Activated CD4-positive, CD25-positive, alpha-beta regulatory T cell treated with anti-CD3 and anti-CD28 coated beads, Interleukin-2, amount 50 U/mL, for 24 hours (primary cell): Measurements from ENCODE around the gene POLR2L.

Source experiments
- ATAC-seq, 2 donors: fragments of 150-1000 bp; cut with Tn5 transposase; one replicate each; pipeline ENCODE4 v1.10.0; 2021; ENCODE audit warnings: mild to moderate bottlenecking in 1 of 2, moderate library complexity in 1 of 2

POLR2L gene

DNA sequence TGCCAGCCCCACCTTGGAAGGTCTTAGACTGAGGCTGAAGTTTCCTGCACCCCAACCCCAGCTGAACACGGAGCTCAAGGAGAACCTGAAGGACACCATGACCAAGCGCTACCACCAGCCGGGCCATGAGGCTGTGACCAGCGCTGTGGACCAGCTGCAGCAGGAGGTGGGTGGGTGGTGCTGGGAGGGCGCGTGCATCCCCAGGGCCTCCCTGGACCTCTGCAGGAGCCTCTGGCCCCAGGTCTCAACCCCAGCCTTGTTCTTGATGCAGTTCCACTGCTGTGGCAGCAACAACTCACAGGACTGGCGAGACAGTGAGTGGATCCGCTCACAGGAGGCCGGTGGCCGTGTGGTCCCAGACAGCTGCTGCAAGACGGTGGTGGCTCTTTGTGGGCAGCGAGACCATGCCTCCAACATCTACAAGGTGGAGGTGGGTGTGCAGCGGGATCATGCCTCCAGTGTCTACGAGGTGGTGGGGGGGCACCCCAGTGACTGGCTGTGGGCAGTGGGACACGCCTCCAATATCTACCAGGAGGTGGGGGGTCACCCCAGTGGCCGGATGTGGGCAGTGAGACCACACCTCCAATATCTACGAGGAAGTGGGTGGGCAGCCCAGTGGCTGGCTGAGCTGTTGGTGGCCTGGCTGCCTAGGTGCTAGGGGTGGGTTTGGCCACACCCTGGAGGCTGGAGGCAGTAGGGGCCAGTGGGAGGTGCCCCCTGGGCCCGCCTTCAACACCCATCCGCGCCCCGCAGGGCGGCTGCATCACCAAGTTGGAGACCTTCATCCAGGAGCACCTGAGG is 4.9 kb downstream of the POLR2L start:
- no peak for ATAC-seq

DNA sequence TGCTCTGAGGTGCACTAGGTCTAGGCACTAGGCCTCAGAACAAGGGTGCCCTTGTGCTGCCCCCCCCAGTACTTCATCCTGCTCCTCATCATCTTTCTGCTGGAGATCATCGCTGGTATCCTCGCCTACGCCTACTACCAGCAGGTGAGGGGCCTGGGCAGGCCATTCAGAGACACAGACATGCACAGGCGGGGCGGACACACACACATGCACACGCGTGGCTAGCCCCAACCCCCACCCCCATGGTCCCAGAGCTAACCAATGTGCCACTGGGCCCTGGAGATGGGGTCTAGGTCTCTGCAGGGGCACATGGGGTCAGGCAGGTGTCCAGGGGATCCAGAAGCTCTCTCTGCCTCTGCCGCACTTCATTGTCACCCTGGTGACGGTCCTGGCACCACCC is 5.6 kb downstream of the POLR2L start:
- no peak for ATAC-seq

DNA sequence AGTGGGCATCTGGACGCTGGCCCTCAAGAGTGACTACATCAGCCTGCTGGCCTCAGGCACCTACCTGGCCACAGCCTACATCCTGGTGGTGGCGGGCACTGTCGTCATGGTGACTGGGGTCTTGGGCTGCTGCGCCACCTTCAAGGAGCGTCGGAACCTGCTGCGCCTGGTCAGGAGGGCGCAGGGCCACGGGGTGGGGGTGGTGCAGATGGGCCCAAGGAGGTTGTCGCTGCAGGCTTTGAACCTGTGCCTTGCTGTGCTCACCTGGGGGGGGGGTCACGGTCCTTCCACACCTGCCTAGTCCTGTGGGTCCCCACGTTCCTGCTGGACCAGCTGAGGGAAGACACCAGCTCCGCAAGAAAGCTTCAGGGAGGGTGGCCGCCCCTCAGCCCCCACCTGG is 6.1 kb downstream of the POLR2L start:
- no peak for ATAC-seq

DNA sequence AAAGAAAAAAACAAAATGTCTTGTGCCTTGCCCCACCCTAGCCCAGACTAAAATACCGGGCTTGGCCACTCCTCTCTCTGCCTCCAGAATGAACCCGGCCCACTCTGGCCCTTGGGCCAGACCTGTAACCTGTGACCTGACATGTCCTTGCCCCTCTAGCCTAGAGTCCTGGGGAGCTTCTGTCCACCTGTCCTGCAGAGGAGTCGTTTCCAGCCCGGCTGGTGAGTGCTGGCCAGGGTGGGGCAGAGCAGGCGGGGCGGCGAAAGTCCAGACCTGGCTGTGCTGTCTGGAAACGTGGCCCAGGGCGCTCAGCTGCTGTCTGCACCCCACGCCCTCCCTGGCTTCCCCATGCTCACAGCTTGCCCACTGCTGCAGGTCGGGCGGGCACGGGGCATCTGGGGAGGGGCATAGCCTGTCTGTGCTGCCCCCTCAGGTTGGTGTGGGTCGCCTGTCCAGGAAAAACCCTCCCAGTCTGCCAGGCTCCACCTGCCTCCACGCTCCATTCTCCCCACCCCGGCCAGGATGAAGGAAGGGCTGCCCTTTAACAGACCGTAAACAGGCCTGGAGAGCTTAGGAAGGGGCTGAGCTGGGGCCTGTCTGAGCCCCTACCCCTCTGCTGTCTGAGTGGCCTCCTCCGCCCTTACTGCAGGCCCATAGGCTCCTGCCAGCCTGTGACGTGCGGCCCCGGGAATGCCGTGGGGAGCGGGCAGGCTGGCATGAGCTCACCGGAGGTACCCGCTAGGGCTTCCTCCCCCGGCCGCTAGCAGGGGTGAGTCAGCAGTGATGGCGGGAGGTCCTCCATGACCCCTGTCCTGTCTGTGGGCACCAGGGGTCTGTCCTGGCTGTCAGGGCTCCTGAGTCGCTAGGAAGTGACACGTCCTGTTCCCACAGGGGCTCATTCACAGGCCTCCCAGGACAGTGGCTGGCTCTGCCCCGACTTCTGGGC is 7.7 kb downstream of the POLR2L start:
- ATAC-seq = no peak

DNA sequence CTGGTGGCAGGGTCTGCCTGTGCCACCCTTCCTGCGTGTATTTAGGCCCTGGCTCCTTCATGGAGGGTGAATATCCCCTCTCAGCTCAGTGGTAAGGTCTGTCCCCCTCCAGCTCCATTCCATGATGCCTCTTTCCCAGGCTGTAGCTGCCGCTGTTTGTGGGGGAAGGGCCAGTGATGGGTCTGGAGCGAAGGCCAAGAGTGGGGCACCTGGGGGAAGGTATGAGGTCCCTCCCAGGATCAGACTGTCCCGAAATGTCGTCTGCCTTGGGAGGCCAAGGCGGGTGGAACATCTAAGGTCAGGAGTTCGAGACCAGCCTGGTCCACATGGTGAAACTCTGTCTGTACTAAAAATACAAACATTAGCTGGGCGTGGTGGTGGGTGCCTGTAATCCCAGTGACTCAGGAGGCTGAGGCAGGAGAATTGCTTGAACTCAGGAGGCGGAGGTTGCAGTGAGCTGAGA is 8.4 kb downstream of the POLR2L start:
- no peak for ATAC-seq

DNA sequence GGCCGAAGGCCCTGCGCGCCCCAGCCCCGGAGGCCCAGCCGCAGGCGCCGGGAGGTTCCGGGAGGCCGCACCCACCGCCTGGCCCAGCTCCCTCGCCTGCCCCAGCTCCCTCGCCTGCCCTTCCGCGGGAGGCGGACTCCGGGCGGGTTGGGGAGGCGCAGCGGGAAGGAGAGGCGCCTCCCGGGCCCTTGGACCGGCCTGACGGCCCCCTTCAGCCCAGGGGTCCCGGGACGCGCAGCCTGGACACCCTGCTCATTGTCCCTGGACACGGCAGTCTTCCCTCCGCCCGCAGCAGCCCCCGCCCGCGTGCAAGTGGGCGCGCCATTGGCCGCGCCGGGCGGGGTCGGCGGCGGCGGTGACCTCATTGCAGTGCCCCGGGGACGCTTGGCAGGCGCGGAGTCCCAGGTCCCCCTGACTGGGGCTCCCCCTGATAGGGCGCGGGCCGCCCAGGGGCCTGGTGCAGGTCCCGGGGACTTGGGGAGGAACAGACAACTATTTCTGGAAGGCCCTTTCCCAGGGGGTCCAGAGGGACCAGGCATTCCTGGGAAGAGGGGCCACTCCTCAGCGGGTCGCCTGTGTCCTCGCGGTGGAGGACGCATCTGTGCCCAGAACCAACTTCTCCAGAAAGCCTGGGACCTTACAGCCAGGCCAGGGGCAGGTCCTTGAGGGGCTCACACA is 9.1 kb downstream of the POLR2L start:
- ATAC-seq = peak; percentile 20 to 22

DNA sequence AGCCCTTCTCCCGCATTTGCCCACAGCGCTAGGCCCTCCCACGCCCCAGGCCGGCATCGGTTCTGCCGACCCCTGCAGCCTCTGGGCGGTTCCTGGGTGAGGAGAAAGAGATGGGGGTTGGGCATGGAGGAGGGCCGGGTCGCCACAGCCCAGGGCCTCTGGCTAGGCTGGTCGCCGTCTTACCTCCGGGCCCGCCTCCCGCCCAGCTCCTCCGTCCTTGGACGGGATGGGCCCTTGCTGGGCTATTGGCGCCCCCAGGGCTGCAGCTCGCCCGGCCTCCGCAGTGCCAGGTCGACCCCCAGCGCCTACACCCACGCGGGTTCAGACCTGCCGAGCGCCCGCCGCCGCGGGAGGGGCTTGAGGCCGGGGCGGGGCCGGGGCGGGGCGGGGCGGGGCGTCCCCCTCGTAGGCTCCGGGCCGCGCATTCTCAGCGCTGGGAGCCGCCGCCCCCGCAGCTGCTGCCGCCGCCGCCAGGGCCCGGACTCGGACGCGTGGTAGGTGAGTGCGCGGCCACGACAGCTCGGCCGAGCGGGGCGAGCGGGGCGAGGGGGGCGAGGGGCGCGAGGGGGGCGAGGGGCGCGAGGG is 9.7 kb downstream of the POLR2L start, which contains the start of gene CD151:
Gene CD151 (plus strand): TSS at position 424 of the 585 bp plus-strand sequence. CDS start 3,118 bp downstream, outside the sequence.
- ATAC-seq = peak; percentile 50 to 62

DNA sequence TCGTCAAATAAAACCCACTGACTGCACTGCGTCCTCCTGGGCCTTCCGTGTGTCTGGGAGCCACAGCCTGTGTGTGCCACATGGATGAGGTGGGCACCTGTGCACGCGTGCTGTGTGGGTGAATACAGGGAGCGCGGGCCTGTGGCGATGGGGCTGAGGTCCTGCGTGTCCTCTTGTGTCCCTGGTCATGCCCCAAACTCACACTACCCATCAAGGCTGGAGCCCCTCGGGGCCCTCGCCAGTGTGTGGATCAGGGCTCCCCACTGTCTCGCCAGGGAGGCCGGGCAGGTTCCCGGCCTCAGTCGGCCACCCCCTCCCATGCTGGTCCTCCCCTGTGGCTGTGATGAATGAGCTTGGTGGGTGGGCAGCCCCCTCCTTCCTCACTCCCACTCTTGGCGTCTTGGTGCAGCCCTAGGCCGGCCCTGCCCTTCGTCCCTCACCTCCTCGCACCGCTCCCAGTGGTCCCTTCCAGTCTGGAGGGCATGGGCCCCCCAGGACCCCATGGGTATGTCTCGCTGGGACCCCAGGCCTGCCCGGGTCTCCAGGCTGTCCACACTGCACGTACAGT is 10.3 kb downstream of the POLR2L start:
- ATAC-seq = no peak

DNA sequence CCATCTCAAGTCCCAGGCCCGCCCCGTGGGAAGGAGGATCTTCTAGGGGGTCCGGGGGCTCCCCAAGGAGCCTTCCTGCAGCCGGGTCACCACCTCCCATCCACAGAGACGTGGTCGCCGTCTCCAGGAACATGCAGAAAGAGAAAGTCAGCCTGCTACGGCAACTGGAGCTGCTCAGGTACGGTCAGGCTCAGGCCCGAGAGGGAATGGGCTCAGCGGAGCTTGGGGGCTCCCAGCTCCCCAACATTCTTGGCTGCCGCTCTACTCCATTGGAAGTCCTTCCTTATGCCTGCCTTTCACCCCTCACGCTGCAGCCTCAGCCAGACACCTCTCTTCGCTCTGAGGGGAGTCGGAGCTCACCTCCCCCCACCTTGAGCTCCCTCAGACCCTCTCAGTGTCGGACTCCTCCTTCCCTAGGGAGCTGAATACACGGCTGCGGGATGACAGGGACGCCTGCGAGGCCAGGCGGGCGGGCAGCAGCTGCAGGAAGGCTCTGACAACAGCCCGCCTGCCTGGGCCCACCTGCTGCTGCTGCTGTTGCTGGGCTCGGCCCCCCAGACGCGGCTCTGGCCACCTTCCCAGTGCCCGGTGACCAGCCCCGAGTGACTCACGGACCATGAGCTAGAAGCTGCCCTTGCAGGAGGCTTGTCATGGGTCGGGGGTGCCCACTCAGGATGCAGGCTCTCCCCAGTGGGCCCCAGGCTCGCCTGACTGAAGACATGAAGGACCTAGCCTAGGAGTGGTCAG is 11.0 kb downstream of the POLR2L start:
- ATAC-seq = no peak

DNA sequence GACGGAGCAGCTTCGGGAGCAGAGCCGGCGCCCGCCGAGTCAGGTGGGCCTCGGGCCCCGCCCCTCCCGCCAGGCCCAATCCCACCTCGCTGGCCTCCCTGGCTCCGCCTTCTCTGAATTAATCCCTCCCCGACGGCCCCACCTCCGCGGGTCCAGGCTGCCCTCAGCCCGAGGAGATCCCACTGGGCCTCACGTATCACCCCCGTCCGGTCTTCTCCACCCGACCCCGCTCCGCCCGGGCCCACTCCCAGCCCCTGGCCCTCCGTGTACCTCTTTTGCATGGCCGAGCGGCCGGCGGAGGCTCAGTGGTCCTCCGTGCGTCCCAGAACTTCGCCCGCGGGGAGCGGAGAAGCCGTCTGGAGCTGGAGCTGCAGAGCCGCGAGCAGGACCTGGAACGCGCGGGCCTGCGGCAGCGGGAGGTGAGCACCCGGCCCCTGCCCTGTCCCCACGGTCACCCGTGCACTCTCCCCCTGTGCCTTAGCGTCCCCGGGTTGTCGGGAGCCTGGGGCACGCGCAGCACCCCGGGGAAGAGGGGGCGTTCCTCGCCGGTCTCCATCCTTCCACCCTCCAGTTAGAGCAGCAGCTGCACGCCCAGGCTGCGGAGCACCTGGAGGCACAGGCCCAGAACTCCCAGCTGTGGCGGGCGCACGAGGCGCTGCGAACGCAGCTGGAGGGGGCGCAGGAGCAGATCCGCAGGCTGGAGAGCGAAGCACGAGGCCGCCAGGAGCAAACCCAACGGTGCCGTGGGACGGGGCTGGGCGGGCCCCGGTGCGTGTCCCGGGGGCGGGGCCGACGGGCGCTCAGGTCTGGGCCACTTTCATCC is 11.8 kb downstream of the POLR2L start:
- ATAC-seq = peak; percentile 52 to 53

DNA sequence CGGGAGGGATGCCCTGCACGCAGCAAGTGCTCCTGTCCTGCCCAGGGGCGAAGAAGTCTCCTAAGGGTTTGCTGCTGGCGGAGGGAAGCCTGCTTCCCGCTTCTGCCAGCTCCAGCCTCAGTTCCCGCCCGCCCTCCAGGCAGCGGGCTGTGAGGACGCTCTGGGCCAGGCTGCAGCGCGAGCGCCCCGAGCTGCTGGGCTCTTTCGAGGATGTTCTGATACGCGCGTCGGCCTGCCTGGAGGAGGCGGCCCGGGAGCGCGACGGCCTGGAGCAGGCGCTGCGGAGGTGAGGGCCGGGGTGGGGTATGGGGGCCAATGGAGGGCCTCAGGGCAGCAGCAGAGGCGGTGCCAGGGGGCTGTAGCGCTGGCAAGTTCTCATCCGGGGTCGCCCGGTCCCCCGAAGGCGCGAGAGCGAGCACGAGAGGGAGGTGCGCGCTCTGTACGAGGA is 12.5 kb downstream of the POLR2L start:
- peak in 1 of 2 donors; percentile 3 for ATAC-seq

DNA sequence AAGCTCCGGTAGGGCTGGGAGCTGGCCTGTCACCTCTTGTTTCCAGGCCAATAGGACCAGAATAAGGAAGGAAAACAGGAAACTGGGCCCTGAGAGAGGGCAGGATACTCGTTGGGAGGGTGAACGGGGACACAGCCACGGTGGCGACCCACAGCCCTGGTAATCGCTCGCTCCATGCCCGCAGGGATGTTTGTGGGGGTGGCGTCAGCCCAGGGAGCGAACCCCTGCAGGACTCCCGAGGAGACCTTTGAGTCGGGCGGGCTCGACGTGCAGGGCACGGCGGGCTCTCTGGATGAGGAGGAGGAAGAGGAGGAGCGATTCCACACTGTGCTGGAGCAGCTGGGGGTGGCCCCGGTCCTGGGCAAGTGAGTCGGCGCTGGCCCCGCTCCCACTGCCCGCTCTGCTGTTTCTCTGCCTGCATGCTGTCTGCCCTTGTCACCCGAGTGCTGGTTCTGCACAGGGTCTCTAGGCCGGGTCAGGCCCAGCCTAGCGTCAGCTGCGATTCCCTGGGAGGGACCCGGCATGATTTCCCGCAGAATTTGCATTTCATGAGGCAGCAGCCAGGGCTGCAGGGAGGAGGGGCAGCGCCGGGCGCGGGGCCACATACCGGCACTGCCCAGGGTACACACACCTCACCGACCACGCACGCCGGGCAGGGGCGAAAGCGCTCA is 13.0 kb downstream of the POLR2L start:
- no peak for ATAC-seq

DNA sequence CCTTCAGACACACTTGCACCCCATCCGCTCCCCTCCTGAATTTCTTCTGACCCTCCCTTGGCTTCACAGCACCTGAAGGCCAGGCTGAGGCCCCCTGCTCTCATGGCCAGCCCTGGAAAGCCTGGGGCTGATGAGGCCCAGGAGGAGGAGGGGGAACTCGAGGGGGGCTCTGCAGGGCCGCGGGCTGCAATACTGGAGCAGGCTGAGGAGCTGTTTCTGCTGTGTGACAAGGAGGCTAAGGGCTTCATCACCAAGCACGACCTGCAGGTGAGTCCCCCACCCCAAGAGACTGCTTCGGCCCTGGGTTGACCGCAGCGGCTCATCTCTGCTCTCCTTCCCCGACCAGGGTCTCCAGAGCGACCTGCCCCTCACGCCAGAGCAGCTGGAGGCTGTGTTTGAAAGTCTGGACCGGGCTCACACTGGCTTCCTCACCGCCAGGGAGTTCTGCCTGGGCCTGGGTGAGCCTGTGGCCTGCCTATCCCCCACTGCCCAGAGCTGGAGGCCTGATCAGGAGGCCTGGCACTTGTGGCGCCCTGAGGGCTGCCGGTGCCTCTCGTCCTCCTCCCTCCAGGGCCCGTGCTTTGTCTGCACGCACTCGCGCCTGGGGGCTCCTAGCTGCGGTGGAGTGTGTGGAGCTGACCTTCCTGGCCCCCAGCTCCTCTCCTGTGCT is 13.7 kb downstream of the POLR2L start:
- ATAC-seq = no peak

DNA sequence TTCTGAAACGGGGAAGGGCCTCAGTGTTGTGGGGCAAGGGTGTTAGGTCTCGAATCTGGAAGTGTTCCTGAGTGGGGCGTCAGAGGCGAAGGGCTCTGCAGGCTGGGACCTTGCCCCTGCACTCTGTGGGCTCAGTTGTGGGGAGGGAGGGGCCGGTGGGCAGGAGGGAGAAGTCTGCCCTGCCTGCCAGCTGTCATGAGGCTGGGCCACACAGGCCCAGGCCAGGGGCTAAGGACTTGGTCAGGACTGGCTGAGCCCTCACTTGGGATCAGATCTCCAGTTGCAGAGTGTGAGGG is 14.5 kb downstream of the POLR2L start, which contains the start of gene CRACR2B:
Gene CRACR2B (plus strand): TSS at position 23 of the 296 bp plus-strand sequence. CDS start 689 bp downstream, outside the sequence.
- ATAC-seq = no peak

DNA sequence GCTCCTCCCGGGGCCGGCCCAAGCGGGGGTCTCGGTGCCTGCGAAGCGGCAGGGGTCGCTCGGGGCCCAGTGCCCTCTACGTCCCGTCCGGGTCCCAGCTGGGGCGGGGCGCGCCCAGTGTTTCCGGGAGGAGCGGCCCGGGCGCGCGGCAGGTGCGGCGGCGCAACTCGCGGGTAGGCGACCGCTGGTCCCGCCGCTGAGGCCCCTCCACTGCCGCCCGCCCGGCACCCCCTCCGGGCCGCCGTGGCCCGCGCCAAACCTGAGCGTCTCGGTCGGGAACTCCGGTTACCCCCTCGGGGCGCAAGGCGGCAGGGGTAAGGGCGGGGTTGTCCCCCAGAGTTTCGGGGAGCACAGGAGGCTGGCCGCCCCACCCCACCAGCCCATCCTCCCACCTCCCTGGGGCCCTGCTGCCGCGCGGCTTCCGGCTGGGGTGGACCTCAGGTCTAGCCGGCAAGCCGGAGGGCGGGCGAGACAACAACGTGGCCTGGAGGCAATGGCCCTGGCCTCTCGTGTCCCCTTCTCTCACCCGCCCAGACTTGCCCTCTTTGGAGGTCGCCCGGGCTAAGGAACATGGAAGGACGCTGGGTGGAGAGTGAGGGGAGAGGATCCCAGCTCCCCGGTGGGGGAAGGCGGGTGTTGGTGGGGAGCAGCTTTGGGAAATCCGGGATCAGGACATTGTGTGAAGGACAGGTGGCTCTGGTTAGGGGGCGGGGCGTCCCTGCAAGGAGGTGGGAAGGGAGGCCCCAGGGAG is 15.0 kb downstream of the POLR2L start:
- no peak for ATAC-seq

DNA sequence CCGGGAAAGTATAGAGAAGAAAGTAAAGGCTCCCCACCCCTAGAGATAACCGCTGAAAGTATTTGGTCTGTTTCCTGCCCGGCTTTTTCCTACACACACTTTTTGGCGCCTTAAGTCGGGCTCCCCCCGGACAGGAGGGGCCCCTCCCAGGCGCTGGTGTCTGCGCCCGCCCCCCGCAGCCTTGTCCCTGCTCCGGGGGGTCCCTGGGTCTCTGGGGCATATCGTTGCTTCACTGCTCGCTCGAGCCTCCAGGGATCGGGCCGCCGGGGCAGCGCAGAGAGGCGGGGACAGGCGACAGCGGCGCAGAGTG is 15.5 kb downstream of the POLR2L start:
- no peak for ATAC-seq

DNA sequence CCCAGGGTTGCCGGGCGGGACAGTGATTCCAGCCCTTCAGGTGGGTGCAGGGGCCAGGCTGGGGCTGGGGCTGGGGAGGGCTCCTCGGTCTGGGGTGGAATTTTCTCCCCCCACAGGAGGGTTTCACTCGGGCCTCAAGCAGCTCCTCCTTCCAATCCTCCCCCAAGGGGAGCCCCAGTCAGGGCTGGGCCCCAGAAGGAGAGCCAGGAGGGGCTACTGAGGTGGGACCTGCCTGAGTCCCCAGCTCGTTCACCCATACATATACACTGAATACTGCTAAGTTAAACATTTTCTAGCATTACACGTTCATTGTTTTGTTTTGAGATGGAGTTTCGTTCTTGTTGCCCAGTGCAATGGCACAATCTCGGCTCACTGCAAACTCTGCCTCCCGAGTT is 16.1 kb downstream of the POLR2L start:
- no peak for ATAC-seq

DNA sequence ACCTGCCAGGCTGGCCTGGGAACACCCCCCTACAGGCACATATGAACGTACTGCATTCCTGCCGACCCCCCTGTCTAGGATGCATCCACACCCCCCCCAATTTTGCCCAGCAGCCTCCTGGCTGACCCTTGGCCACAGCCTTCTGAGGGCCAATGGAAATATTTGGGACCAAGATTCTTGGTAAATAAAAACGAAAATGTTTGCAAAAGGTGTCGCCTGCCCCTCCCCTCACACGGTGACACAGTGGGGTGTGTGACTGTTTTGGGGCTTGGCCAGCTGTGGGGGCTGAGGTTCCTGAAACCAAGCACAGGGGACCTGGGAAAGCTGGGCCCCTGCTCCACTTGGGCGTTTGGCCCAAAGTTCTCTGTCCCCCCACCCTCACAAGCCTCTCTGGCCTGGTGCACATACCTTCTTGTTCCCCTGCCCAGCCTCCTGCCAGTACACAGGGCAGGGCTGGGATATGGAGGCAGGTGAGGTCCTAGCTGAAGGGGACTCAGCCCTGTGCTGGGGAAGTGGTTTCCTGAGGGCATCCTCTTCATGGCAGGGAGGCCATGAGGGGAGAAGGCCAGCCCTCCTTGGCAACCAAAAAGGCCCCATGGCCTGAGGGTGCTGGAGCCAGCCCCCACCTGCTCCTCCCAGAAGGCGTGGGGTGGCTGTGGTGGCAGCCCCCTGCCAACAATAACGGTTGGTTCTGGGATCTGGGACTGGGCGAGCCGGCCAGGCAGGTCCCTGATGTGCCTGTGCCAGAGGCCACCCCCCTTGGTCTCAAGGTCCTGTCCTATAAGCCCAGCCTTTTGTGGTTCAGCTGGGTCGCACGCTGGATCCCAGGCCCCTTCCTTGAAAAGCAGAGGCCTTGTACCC is 16.7 kb downstream of the POLR2L start:
- ATAC-seq = no peak
